Measurements from ENCODE around the gene CNTF.

The CNTF gene

DNA sequence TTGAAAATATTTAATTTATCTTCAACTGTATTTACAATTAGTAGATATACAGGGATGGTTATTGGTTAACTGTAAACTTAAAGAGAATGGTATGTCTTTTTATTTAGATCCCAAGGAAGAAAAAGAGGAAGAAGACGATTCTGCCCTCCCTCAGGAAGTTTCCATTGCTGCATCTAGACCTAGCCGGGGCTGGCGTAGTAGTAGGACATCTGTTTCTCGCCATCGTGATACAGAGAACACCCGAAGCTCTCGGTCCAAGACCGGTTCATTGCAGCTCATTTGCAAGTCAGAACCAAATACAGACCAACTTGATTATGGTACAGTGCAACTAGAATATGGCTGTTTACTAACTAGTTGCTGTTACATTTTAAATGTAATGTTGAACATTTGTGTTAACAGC, 12.7 kb upstream of the CNTF start:
- Histone ChIP-seq H3K4me1 (ENCODE audit: control insufficient read depth, insufficient read depth, low read length) (peaks cover 5% of the 10 kb centered on the region), H3K27me3 (ENCODE audit: control insufficient read depth, insufficient read depth, low read length) (no peaks in the 10 kb centered on the region), H3K4me3 (ENCODE audit: low read length) (no peak overlapping the region), H3K36me3 (ENCODE audit: insufficient read depth, low read length) (peaks cover 49% of the 10 kb centered on the region), H3K9me3 (replicated peaks; ENCODE audit: low read length) (no peaks in the 10 kb centered on the region), H3K4me2 (ENCODE audit: low read length) (no peak overlapping the region), H3K9ac (ENCODE audit: low read depth, low read length) (no peak overlapping the region)

DNA sequence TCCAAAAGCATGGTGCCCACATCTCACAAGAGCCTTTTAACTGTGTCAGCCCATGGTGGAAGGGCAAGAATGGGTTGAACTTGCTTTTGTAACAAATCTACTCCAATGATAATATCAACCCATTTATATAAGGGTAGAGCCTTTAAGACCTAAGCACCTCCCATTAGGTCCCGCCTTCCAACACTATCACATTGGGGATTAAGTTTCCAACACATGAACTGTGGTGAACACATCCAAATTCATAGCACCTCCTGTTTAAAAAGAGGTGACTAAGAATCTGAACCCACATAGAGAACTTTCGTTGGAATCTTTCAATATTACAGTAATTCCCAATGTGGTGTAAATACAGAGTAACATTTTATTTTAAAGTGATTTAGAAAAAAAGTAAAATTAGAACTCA, 9.2 kb upstream of the CNTF start:
- Histone ChIP-seq H3K9ac (ENCODE audit: low read depth, low read length) (no peak overlapping the region), H3K4me3 (ENCODE audit: low read length) (no peak overlapping the region), H3K4me1 (ENCODE audit: control insufficient read depth, insufficient read depth, low read length) (peaks cover 14% of the 10 kb centered on the region), H3K27me3 (ENCODE audit: control insufficient read depth, insufficient read depth, low read length) (no peaks in the 10 kb centered on the region), H3K9me3 (replicated peaks; ENCODE audit: low read length) (no peaks in the 10 kb centered on the region), H3K4me2 (ENCODE audit: low read length) (no peak overlapping the region), H3K36me3 (ENCODE audit: insufficient read depth, low read length) (peaks cover 78% of the 10 kb centered on the region)

DNA sequence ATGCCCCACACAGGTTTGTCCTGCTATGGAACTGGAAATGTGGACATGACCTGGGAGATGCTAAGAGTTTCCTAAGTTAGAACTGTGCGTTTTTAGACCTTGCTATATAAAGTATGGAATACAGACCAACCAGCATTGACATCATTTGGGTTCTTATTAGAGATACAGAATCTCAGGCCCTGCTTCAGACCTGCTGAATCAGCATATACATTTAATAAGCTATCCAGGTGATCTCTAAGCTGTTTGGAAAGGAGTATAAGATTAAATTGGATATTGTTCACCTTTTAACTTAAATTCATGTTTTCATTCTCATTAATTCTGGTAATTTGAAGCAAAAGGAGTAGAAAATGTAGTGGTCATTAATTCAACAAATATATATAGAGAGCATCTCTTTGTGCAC, 6.9 kb upstream of the CNTF start:
- no peaks in the 10 kb centered on the region for H3K9me3 ChIP-seq (replicated peaks; ENCODE audit: low read length)
- H3K4me2 ChIP-seq (ENCODE audit: low read length) = no peak overlapping the region
- peaks cover 25% of the 10 kb centered on the region for H3K4me1 ChIP-seq (ENCODE audit: control insufficient read depth, insufficient read depth, low read length)
- no peaks in the 10 kb centered on the region for H3K27me3 ChIP-seq (ENCODE audit: control insufficient read depth, insufficient read depth, low read length)
- H3K36me3 ChIP-seq (ENCODE audit: insufficient read depth, low read length) = peaks cover 82% of the 10 kb centered on the region
- H3K9ac ChIP-seq (ENCODE audit: low read depth, low read length) = no peak overlapping the region
- H3K4me3 ChIP-seq (ENCODE audit: low read length) = no peak overlapping the region

DNA sequence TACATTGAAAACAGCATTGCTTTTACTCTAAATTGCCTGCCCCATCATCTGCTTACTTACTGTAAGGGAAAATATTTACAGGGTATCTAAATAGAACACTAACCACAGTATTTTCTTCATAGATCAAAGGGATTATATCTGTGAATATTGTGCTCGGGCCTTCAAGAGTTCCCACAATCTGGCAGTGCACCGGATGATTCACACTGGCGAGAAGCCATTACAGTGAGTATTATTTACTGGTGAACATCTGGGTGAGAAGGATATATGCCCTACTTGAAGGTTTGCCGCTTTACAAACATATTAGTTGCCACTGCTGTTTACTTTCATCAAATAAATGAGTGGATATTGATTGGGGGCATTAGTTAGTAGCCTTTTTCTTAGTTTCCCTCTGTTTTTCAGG, 5.9 kb upstream of the CNTF start:
- Histone ChIP-seq H3K9me3 (replicated peaks; ENCODE audit: low read length) (no peaks in the 10 kb centered on the region), H3K4me3 (ENCODE audit: low read length) (no peak overlapping the region), H3K36me3 (ENCODE audit: insufficient read depth, low read length) (peaks cover 76% of the 10 kb centered on the region), H3K4me2 (ENCODE audit: low read length) (no peak overlapping the region), H3K9ac (ENCODE audit: low read depth, low read length) (no peak overlapping the region), H3K27me3 (ENCODE audit: control insufficient read depth, insufficient read depth, low read length) (no peaks in the 10 kb centered on the region), H3K4me1 (ENCODE audit: control insufficient read depth, insufficient read depth, low read length) (peaks cover 25% of the 10 kb centered on the region)

DNA sequence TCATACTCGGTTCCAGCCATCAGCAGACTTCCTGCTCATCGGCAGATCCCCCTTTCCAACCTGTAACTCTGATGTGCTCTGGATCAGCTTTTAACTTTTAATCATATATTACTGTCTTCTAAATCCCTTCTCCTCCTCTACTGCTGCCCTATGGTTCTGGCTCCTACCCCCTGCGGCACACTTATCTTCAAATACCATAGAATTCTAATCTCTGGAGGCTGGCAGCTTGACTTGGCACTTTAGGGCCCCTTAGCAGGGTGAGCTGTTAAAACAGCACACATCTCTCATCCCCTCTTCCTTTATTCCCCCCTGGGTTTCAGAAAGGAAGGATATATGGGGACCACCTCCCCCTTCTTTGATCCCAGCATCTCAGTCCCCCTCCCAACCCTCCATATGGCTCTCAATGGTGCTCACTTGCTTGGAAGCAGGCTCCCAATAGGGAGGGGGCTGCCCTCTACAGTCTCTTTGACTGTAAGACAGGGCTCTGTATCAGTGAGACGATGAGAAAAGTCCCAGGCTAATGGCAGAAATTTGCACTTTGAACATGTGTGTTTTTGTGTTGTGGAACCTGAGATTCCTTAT, 4.4 kb upstream of the CNTF start:
- Histone ChIP-seq H3K4me3 (ENCODE audit: low read length) (no peak overlapping the region), H3K27me3 (ENCODE audit: control insufficient read depth, insufficient read depth, low read length) (no peaks in the 10 kb centered on the region), H3K4me2 (ENCODE audit: low read length) (no peak overlapping the region), H3K9ac (ENCODE audit: low read depth, low read length) (no peak overlapping the region), H3K9me3 (replicated peaks; ENCODE audit: low read length) (no peaks in the 10 kb centered on the region), H3K4me1 (ENCODE audit: control insufficient read depth, insufficient read depth, low read length) (peaks cover 29% of the 10 kb centered on the region), H3K36me3 (ENCODE audit: insufficient read depth, low read length) (peaks cover 74% of the 10 kb centered on the region)

DNA sequence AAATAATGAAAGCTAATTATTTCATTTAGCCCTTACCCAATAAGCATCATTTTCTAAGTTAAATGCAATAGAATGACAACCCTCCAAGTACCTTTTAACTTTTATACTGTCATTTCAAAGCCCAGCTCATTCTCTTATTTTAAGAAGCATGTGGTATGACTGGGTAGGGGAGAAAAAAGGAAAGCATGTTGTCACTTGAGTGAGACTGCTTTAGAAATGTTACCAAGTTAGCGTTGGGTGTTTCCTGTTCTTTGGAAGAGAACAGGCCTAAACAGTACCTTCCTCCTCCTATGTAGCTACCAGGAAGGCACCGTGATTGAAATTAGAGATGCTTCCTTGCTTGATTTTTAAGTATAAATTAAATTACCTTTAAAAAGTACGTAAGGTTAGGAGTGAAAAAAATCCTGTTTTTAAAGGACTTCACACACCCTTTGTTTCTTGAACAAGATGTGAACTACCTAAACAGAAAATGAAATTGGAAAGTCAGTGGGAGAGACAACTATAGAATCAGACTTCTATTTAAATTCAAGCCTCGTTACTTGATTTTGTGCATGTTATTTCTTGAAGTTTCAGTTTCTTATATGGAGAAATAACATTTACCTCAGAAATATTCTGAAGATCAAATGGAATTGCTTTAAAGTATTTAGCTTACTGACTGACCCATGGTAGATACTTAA, 741 bp upstream of the CNTF start:
- H3K4me1 ChIP-seq (ENCODE audit: control insufficient read depth, insufficient read depth, low read length) = peaks cover 43% of the 10 kb centered on the region
- H3K4me2 ChIP-seq (ENCODE audit: low read length) = no peak overlapping the region
- H3K36me3 ChIP-seq (ENCODE audit: insufficient read depth, low read length) = peaks cover 75% of the 10 kb centered on the region
- no peak overlapping the region for H3K4me3 ChIP-seq (ENCODE audit: low read length)
- H3K9me3 ChIP-seq (replicated peaks; ENCODE audit: low read length) = no peaks in the 10 kb centered on the region
- H3K27me3 ChIP-seq (ENCODE audit: control insufficient read depth, insufficient read depth, low read length) = no peaks in the 10 kb centered on the region
- H3K9ac ChIP-seq (ENCODE audit: low read depth, low read length) = no peak overlapping the region

DNA sequence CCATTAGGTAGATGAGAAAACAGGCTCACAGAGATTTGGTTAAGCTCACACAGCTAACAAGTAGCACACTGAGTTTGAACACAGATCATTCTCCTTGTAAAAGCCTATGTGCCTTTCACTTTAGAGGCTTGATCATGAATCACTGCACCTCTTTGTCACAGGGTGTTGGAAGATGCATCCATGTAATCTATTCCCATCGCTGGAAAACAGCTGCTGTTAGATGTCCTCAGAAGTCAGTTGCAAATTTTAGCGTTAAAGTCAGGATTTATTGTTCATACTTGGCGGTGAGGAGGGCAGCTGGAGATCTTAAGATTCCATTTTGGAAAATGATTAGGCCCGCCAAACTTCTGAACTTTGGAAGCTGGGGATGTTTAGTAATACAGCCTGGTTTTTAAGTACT, 2.6 kb downstream of the CNTF start:
- H3K9me3 ChIP-seq (replicated peaks; ENCODE audit: low read length) = no peaks in the 10 kb centered on the region
- peak overlapping the region; percentile 17 for H3K4me2 ChIP-seq (ENCODE audit: low read length)
- H3K4me1 ChIP-seq (ENCODE audit: control insufficient read depth, insufficient read depth, low read length) = peaks cover 64% of the 10 kb centered on the region
- no peak overlapping the region for H3K4me3 ChIP-seq (ENCODE audit: low read length)
- peaks cover 57% of the 10 kb centered on the region for H3K36me3 ChIP-seq (ENCODE audit: insufficient read depth, low read length)
- peak overlapping the region; percentile 12 for H3K9ac ChIP-seq (ENCODE audit: low read depth, low read length)
- H3K27me3 ChIP-seq (ENCODE audit: control insufficient read depth, insufficient read depth, low read length) = no peaks in the 10 kb centered on the region

DNA sequence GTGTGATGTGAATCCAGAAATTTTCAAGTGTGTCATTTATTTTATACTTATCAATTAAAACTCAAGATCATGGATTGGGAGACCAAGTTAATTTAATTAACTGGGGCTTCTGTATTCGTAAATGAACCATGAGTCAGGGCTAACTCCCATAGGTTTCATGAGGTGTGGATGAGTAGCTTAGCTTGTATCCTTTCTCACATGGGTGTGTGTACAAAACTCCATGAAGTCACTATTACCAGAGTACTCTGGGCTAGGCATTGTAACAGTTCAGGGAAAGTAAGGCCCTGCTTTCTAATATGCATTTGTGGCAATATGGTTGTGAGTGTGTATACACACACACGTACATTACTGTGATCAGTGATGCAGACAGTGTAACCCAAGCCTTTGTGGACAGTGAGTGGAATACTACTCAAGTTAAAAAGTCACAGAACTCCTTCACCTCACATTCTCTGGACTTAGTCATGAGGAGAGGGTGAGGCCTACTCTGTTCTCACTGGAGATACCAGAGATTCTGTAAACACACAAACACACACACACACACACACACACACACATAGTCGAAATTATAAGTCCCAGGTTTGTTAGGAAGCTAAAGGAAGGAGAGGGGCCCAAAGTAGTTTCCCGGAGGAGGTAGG, 3.5 kb downstream of the CNTF start:
- no peaks in the 10 kb centered on the region for H3K27me3 ChIP-seq (ENCODE audit: control insufficient read depth, insufficient read depth, low read length)
- peaks cover 54% of the 10 kb centered on the region for H3K36me3 ChIP-seq (ENCODE audit: insufficient read depth, low read length)
- no peak overlapping the region for H3K4me2 ChIP-seq (ENCODE audit: low read length)
- no peak overlapping the region for H3K4me3 ChIP-seq (ENCODE audit: low read length)
- H3K9me3 ChIP-seq (replicated peaks; ENCODE audit: low read length) = no peaks in the 10 kb centered on the region
- peak overlapping the region; percentile 12 for H3K9ac ChIP-seq (ENCODE audit: low read depth, low read length)
- peaks cover 60% of the 10 kb centered on the region for H3K4me1 ChIP-seq (ENCODE audit: control insufficient read depth, insufficient read depth, low read length)

DNA sequence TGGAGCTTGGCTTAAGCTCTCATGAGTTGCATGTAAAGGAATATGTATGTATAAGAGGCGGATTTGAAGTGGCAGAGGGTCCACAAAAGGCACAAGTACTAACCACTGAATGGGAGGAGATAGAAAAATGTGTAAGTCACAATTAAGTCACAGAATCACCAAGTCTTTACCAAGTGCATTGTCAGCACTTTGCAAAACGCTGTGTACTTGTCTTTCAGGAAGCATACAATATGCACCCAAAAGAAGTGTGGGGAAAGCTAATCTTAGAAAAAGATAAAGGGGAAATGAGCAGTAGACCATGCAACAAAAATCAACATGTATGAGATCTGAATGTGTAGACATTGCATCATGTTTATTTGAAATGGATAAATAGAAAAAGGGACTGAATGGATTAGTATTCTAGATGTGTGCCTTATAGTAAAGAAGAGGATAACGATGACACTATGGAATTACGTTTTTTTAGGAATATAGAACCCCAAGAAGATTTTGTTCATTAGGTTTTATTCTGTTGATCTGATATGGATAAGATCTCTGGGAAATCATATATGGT, 4.5 kb downstream of the CNTF start:
- Histone ChIP-seq H3K36me3 (ENCODE audit: insufficient read depth, low read length) (peaks cover 51% of the 10 kb centered on the region), H3K9me3 (replicated peaks; ENCODE audit: low read length) (no peaks in the 10 kb centered on the region), H3K4me3 (ENCODE audit: low read length) (no peak overlapping the region), H3K4me1 (ENCODE audit: control insufficient read depth, insufficient read depth, low read length) (peaks cover 59% of the 10 kb centered on the region), H3K4me2 (ENCODE audit: low read length) (peak overlapping the region; percentile 65), H3K9ac (ENCODE audit: low read depth, low read length) (peak overlapping the region; percentile 67), H3K27me3 (ENCODE audit: control insufficient read depth, insufficient read depth, low read length) (no peaks in the 10 kb centered on the region)

DNA sequence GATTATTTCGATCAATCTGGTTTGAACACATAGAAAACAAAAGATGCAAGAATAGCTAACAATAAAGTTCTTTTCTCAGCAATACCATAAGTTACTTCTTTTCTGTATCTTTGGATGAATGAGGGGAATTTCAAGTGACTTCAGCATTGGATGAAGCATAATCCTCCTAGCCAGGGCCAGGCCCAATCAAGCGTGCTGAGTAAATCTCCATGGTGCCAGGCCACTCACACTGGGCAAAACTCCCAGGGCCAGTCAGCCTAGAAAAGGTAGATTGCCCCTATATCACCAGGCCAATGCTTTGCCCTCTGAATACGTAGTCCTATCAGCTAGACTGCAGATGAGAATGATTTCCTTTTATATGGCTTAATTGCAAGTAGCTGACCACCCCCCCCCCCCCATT, 6.0 kb downstream of the CNTF start:
- peaks cover 56% of the 10 kb centered on the region for H3K4me1 ChIP-seq (ENCODE audit: control insufficient read depth, insufficient read depth, low read length)
- no peak overlapping the region for H3K4me3 ChIP-seq (ENCODE audit: low read length)
- peaks cover 37% of the 10 kb centered on the region for H3K36me3 ChIP-seq (ENCODE audit: insufficient read depth, low read length)
- H3K9me3 ChIP-seq (replicated peaks; ENCODE audit: low read length) = no peaks in the 10 kb centered on the region
- H3K4me2 ChIP-seq (ENCODE audit: low read length) = peak overlapping the region; percentile 65
- H3K9ac ChIP-seq (ENCODE audit: low read depth, low read length) = peak overlapping the region; percentile 67
- no peaks in the 10 kb centered on the region for H3K27me3 ChIP-seq (ENCODE audit: control insufficient read depth, insufficient read depth, low read length)

DNA sequence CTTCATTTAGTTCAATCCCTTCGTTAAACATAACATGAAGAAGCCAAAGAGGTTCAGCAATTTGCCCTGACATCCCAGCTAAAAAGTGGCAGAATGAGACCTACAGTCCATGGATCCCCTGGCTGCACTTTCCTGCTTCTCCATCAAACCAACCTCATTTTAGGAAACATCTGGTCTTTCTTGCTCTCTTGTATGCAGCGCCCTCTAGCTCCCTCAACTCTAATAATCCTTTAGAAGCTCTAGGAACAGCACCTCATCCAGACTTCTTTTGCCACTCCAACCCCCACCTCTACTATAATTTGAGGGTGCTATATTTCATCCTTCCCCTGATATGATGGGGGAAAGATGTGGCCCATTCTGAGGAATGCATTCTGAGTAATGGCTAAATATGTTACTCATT, 7.4 kb downstream of the CNTF start:
- Histone ChIP-seq H3K4me2 (ENCODE audit: low read length) (no peak overlapping the region), H3K4me3 (ENCODE audit: low read length) (no peak overlapping the region), H3K4me1 (ENCODE audit: control insufficient read depth, insufficient read depth, low read length) (peaks cover 50% of the 10 kb centered on the region), H3K27me3 (ENCODE audit: control insufficient read depth, insufficient read depth, low read length) (no peaks in the 10 kb centered on the region), H3K9ac (ENCODE audit: low read depth, low read length) (no peak overlapping the region), H3K36me3 (ENCODE audit: insufficient read depth, low read length) (peaks cover 23% of the 10 kb centered on the region), H3K9me3 (replicated peaks; ENCODE audit: low read length) (no peaks in the 10 kb centered on the region)

Measured in skeletal muscle satellite cell (primary cell).